GM12873 (cell line): ENCODE measurements around the gene LDHAL6B.

Experiments
- TF ChIP-seq, protein P1 (sequence below): IDR thresholded peaks from 2 replicates; pipeline ENCODE4 v1.5.1; 2012; ENCODE audit warnings: low read depth, mild to moderate bottlenecking, moderate library complexity, low read length, control low read depth; ENCODE audit not compliant: insufficient read depth; ENCODE audit errors: missing control alignments

The LDHAL6B gene

DNA sequence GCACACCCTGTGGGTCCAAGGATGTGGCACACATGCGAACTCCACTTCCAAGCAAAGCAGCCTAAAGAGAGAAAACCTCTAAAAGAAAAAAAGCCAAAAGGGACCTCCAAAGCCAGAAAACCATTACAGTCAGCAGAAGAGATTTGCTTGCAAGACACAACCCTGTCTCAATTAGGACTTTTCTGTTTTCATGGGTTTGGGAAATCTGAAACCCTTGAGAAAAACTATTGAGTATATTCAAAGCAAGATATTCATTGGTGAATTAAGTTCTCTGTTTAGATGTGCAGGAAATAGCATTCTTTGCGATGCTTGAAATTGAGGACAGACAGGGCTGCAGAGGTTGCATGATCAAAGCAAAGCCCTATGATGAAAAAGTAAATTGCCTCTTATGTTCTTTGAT is 10.2 kb upstream of the LDHAL6B start:
- TF ChIP-seq, protein P1, sequence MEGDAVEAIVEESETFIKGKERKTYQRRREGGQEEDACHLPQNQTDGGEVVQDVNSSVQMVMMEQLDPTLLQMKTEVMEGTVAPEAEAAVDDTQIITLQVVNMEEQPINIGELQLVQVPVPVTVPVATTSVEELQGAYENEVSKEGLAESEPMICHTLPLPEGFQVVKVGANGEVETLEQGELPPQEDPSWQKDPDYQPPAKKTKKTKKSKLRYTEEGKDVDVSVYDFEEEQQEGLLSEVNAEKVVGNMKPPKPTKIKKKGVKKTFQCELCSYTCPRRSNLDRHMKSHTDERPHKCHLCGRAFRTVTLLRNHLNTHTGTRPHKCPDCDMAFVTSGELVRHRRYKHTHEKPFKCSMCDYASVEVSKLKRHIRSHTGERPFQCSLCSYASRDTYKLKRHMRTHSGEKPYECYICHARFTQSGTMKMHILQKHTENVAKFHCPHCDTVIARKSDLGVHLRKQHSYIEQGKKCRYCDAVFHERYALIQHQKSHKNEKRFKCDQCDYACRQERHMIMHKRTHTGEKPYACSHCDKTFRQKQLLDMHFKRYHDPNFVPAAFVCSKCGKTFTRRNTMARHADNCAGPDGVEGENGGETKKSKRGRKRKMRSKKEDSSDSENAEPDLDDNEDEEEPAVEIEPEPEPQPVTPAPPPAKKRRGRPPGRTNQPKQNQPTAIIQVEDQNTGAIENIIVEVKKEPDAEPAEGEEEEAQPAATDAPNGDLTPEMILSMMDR = no peak

DNA sequence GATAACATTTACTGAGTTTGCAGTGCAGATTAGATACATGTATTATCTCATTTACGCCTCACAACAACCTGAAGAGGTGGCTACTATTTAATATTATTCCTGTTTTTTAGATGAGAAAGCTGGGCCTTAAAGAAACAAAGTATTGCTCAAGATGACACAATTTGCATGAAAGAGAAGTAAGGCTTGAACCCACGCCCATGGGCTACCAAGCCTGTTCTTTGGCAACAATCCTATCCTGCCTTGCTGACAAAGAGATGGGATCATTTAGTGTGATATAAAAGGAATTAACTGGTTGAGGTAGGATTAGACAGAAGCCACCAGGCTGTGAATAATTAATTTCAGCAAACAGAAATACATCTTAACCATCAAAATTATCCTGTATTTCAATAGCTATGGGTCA is 9.2 kb upstream of the LDHAL6B start:
- TF ChIP-seq, protein P1 = no peak

DNA sequence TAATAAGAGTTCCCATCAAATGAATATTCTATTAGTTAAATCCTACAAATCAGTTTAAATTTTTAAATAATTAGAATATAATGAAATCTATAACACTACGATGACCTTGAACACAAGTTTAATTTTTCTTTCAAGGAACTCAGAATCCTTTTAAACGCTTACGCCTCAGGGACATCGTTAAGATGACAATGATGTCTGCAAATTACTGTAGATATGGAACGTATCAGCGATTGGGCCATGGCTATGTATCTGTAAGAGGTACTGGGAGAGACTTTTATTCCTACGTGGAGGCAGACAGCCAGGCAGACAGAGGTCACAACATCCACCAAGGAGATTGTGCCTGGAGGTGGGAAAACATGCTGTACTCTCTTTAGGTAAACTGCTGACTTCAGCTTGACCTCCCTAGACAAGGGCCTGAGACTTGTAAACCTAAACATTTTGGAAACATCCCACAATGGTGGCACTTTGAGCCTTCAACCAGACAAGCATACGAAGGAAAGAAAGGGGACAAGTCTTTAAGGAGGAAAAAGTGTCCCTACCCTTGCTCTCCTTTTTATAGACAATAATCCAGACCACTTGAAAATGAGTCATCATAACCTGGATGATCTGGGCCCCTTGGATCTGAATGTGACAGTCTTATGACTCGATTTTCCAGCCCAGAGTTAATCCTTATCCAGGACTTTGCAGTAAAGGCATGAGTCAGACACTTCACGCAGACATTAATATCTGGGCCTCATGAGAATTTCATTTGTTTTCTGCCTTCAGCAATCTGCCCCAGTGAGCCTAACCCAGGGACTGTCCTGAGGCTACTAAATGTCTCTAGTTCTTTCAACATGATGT is 6.8 kb upstream of the LDHAL6B start:
- TF ChIP-seq, protein P1 = no peak

DNA sequence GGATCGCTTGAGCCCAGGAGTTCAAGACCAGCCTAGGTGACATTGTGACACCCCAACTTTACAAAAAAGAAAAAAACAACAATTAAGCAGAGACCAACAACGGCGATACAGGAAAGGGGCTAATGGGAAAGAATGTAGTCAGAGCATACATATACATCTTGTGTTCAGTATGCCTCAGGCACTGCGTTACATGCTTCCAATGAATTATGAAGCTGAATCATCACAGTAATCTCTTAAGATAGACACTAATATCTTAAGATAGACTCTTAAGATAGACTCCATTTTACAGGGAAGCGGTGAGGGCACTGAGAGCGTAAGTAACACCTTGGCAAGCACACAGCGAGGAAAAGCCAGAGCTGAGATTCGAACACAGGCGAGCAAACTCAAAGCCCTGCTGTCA is 6.1 kb upstream of the LDHAL6B start:
- TF ChIP-seq, protein P1 = no peak

DNA sequence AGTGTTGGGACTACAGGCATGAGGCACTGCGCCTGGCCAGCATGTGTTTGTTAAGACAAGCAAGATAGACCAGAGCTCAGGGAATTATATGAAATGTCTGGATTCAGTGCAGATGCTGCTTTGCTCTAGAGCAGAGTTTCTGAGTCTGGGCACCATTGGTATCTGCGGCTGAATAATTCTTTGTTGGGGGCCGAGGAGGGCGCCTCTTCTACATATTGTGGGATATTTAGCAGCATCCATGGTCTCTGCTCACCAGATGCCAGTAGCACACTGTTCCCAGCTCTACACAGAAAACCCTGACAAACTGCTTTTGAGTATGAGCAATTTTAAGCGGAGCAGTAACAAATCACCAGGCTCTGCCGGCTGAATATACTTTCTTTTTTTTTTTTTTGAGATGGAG is 3.6 kb upstream of the LDHAL6B start:
- TF ChIP-seq, protein P1 = no peak

DNA sequence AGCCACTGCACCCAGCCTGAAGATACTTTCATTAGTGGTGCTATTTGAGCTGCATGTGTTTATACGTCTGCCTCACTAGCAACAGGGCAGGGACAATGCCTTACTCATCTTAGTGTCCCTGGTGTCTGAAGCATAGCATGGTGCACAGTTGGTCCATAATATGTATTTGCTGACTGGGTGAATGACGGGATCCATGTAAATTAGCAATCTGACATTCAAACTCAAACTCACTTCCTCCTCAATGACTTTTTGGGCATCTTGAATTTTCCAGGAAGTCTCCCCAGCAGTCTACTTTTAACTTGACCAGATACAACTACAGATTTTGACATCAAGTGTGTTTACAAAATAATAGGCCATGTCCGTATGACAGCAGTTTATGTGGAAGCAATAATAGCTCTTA is 3.0 kb upstream of the LDHAL6B start:
- TF ChIP-seq, protein P1 = no peak

DNA sequence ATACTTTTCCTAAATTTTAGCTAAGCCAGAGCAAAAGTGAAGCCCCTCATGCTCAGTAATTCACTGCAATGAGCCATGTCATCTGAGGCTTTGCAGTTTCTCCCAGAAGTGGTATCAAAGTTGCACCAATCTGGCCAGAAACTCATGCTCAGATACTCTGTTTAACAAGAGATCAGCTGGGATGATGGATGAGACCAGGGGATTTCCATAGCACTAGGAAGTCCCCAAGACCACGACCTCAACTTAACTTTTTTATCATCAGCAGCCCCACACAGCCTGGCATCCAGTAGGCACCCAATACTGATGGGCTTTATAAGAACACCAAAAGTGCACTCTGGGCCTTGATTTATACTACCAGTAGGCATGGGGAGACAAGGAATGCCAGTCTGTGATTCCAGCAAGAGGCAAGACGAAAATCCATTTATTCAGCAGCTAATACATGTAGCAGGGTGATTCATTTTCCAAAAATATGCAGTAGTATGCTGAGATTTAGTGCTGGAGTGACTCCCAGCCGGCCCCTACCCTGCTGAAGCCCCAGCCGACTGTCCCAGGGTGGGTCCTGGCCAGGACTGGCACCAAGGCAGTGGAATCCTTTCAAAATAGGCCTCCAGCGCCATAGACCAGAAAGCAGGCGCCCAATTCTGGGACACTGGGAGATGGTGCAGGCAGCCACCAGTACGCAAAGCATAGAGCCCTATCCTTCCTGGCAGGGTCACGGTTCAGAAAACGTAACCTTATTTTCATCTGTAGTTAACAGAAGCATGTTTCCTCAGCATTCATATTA is 612 bp upstream of the LDHAL6B start:
- TF ChIP-seq, protein P1 = no peak
